Activated T-helper 17 cell treated with anti-CD3 and anti-CD28 coated beads, Interleukin-2, amount 50 U/mL, for 72 hours (primary cell): ENCODE results near the gene TREML4. TPM values are rescaled to one million over a fixed set of nuclear protein-coding genes. Genes with fewer than 3 reads are reported as not detected.
A peak's percentile ranks its signal among the peaks of the same experiment; 100 is the strongest.
"Not testable (repeated sequence)": the region's sequence is repeated elsewhere in the genome, so short reads cannot be mapped to it uniquely, and the experiment has no call there.

ENCODE experiments used
- ATAC-seq: fragments of 150-1000 bp; cut with Tn5 transposase; replicated peaks from 2 replicates; pipeline ENCODE4 v1.10.0; 2021; ENCODE audit warnings: mild to moderate bottlenecking, moderate library complexity
- H3K27ac Mint-ChIP-seq: one replicate; pipeline ENCODE4 v1.8.0; 2022; ENCODE audit warnings: mixed read lengths
- H3K27me3 Mint-ChIP-seq: one replicate; pipeline ENCODE4 v1.8.0; 2022; ENCODE audit warnings: mixed read lengths
- H3K36me3 Mint-ChIP-seq: one replicate; pipeline ENCODE4 v1.8.0; 2022; ENCODE audit warnings: low read depth, mild to moderate bottlenecking, mixed read lengths
- H3K4me1 Mint-ChIP-seq: one replicate; pipeline ENCODE4 v1.8.0; 2022; ENCODE audit warnings: mixed read lengths
- H3K4me3 Mint-ChIP-seq: one replicate; pipeline ENCODE4 v1.8.0; 2022; ENCODE audit warnings: mild to moderate bottlenecking, mixed read lengths
- H3K9me3 Mint-ChIP-seq: one replicate; pipeline ENCODE4 v1.8.0; 2022; ENCODE audit warnings: mixed read lengths
- total RNA-seq, 2 donors: library from RNA; stranded (reverse); gene quantifications; one replicate each; pipeline ENCODE4 v1.2.3, GENCODE V29; 2022

Gene TREML4
- total RNA-seq, 2 donors from 2014 or later: not detected

- Mint-ChIP-seq H3K36me3 (no peaks in the 10 kb centered on the region), H3K4me3 (no peak overlapping the region), H3K27ac (no peak overlapping the region), H3K27me3 (peaks cover 10% of the 10 kb centered on the region), H3K4me1 (peaks cover 12% of the 10 kb centered on the region), H3K9me3 (no peaks in the 10 kb centered on the region)
- no peak for ATAC-seq
Observed at GRCh38 chr6:41222513-41222912, 5.6 kb upstream of the TREML4 start.

GRCh38 chr6:41224800-41225199 is 3.3 kb upstream of the TREML4 start:
- no peak for ATAC-seq
- no peak overlapping the region for H3K27ac Mint-ChIP-seq
- no peaks in the 10 kb centered on the region for H3K9me3 Mint-ChIP-seq
- peaks cover 12% of the 10 kb centered on the region for H3K4me1 Mint-ChIP-seq
- peaks cover 18% of the 10 kb centered on the region for H3K27me3 Mint-ChIP-seq
- no peak overlapping the region for H3K4me3 Mint-ChIP-seq
- no peaks in the 10 kb centered on the region for H3K36me3 Mint-ChIP-seq

- peaks cover 11% of the 10 kb centered on the region for H3K4me1 Mint-ChIP-seq
- ATAC-seq: no peak
- H3K9me3 Mint-ChIP-seq: no peaks in the 10 kb centered on the region
- peaks cover 21% of the 10 kb centered on the region for H3K27me3 Mint-ChIP-seq
- H3K36me3 Mint-ChIP-seq: no peaks in the 10 kb centered on the region
- no peak overlapping the region for H3K27ac Mint-ChIP-seq
- no peak overlapping the region for H3K4me3 Mint-ChIP-seq
Observed at GRCh38 chr6:41226752-41227151, 1.4 kb upstream of the TREML4 start.

GRCh38 chr6:41228616-41229015 is 467 bp downstream of the TREML4 start:
- Mint-ChIP-seq H3K9me3 (no peaks in the 10 kb centered on the region), H3K4me1 (peaks cover 8% of the 10 kb centered on the region), H3K4me3 (no peak overlapping the region), H3K27me3 (peaks cover 21% of the 10 kb centered on the region), H3K27ac (no peak overlapping the region), H3K36me3 (no peaks in the 10 kb centered on the region)
- no peak for ATAC-seq

GRCh38 chr6:41229721-41230120 is 1.6 kb downstream of the TREML4 start:
- H3K36me3 Mint-ChIP-seq: no peaks in the 10 kb centered on the region
- H3K27ac Mint-ChIP-seq: no peak overlapping the region
- no peak for ATAC-seq
- H3K4me1 Mint-ChIP-seq: no peaks in the 10 kb centered on the region
- no peak overlapping the region for H3K4me3 Mint-ChIP-seq
- peaks cover 16% of the 10 kb centered on the region for H3K27me3 Mint-ChIP-seq
- no peaks in the 10 kb centered on the region for H3K9me3 Mint-ChIP-seq

GRCh38 chr6:41231246-41231645 is 3.1 kb downstream of the TREML4 start:
- Mint-ChIP-seq H3K36me3 (no peaks in the 10 kb centered on the region), H3K27ac (no peak overlapping the region), H3K4me1 (no peaks in the 10 kb centered on the region), H3K9me3 (no peaks in the 10 kb centered on the region), H3K4me3 (no peak overlapping the region), H3K27me3 (peaks cover 11% of the 10 kb centered on the region)
- no peak for ATAC-seq

- Mint-ChIP-seq H3K4me1 (no peaks in the 10 kb centered on the region), H3K4me3 (no peak overlapping the region), H3K27me3 (peaks cover 19% of the 10 kb centered on the region), H3K9me3 (no peaks in the 10 kb centered on the region), H3K27ac (no peak overlapping the region), H3K36me3 (no peaks in the 10 kb centered on the region)
- ATAC-seq: no peak
Observed at GRCh38 chr6:41232667-41233066, 4.5 kb downstream of the TREML4 start.

- peak overlapping the region; percentile 3 for H3K27ac Mint-ChIP-seq
- no peak for ATAC-seq
- H3K36me3 Mint-ChIP-seq: no peaks in the 10 kb centered on the region
- peaks cover 29% of the 10 kb centered on the region for H3K27me3 Mint-ChIP-seq
- no peaks in the 10 kb centered on the region for H3K9me3 Mint-ChIP-seq
- H3K4me3 Mint-ChIP-seq: no peak overlapping the region
- no peaks in the 10 kb centered on the region for H3K4me1 Mint-ChIP-seq
Observed at GRCh38 chr6:41236276-41236675, 8.1 kb downstream of the TREML4 start.

- ATAC-seq: no peak
- peaks cover 5% of the 10 kb centered on the region for H3K4me1 Mint-ChIP-seq
- H3K27ac Mint-ChIP-seq: peak overlapping the region; percentile 3
- H3K9me3 Mint-ChIP-seq: no peaks in the 10 kb centered on the region
- peaks cover 25% of the 10 kb centered on the region for H3K27me3 Mint-ChIP-seq
- no peak overlapping the region for H3K4me3 Mint-ChIP-seq
- no peaks in the 10 kb centered on the region for H3K36me3 Mint-ChIP-seq
Observed at GRCh38 chr6:41237128-41237527, 9.0 kb downstream of the TREML4 start.

GRCh38 chr6:41239467-41240159 is 11.5 kb downstream of the TREML4 start:
- Mint-ChIP-seq H3K36me3 (no peaks in the 10 kb centered on the region), H3K27ac (no peak overlapping the region), H3K4me1 (peaks cover 13% of the 10 kb centered on the region), H3K27me3 (peaks cover 32% of the 10 kb centered on the region), H3K9me3 (no peaks in the 10 kb centered on the region), H3K4me3 (no peak overlapping the region)
- ATAC-seq: no peak

GRCh38 chr6:41246529-41246928 is 18.4 kb downstream of the TREML4 start:
- H3K36me3 Mint-ChIP-seq, H3K4me3 Mint-ChIP-seq, ATAC-seq, H3K27me3 Mint-ChIP-seq, H3K27ac Mint-ChIP-seq, H3K9me3 Mint-ChIP-seq: not testable (repeated sequence)
- peaks cover 13% of the 10 kb centered on the region for H3K4me1 Mint-ChIP-seq

GRCh38 chr6:41247288-41247865 is 19.2 kb downstream of the TREML4 start:
- H3K4me1 Mint-ChIP-seq: peaks cover 8% of the 10 kb centered on the region
- no peak overlapping the region for H3K4me3 Mint-ChIP-seq
- peaks cover 8% of the 10 kb centered on the region for H3K27me3 Mint-ChIP-seq
- ATAC-seq: no peak
- H3K27ac Mint-ChIP-seq: no peak overlapping the region
- H3K36me3 Mint-ChIP-seq: no peaks in the 10 kb centered on the region
- H3K9me3 Mint-ChIP-seq: no peaks in the 10 kb centered on the region

- no peaks in the 10 kb centered on the region for H3K9me3 Mint-ChIP-seq
- H3K36me3 Mint-ChIP-seq: no peaks in the 10 kb centered on the region
- no peak for ATAC-seq
- H3K27me3 Mint-ChIP-seq: peaks cover 6% of the 10 kb centered on the region
- H3K4me3 Mint-ChIP-seq: no peak overlapping the region
- peaks cover 3% of the 10 kb centered on the region for H3K4me1 Mint-ChIP-seq
- no peak overlapping the region for H3K27ac Mint-ChIP-seq
Observed at GRCh38 chr6:41247882-41248705, 19.9 kb downstream of the TREML4 start.

GRCh38 chr6:41252401-41253169 is 24.4 kb downstream of the TREML4 start:
- Mint-ChIP-seq H3K36me3 (no peaks in the 10 kb centered on the region), H3K4me1 (peaks cover 3% of the 10 kb centered on the region), H3K4me3 (no peak overlapping the region), H3K27me3 (peaks cover 5% of the 10 kb centered on the region), H3K9me3 (no peaks in the 10 kb centered on the region), H3K27ac (no peak overlapping the region)
- no peak for ATAC-seq
